Measurements from ENCODE around the gene THTPA.

GRCh38 chr14:23600322-23600707, 44.2 kb downstream of the THTPA start:
- no peak for TF ChIP-seq CTCF (IDR thresholded peaks at IDR 0.05)
- TF ChIP-seq POLR2AphosphoS5 (IDR thresholded peaks at IDR 0.05), result no peak
- no peak for TF ChIP-seq POLR2A (IDR thresholded peaks at IDR 0.05)
